DMS153 treated with DMSO at 0.1 percent for 48 hours (cell line): ENCODE data around the gene P3H2.

Source experiments
- DNase-seq: peaks from one replicate; lab custom pipeline; 2025; ENCODE audit not compliant: unreplicated experiment; lab: John Stamatoyannopoulos, UW

Gene P3H2

GRCh38 chr3:190018460-190018859, 102.2 kb downstream of the P3H2 start:
- no peak for DNase-seq

- no peak for DNase-seq
Observed at GRCh38 chr3:190017521-190018288, 103.0 kb downstream of the P3H2 start.

GRCh38 chr3:190016966-190017365, 103.7 kb downstream of the P3H2 start:
- DNase-seq: no peak

GRCh38 chr3:190014940-190015339, 105.8 kb downstream of the P3H2 start:
- no peak for DNase-seq

- DNase-seq: no peak
Observed at GRCh38 chr3:190013943-190014924, 106.5 kb downstream of the P3H2 start.

GRCh38 chr3:190012784-190013183, 107.9 kb downstream of the P3H2 start:
- DNase-seq: no peak

GRCh38 chr3:190012314-190012782, 108.3 kb downstream of the P3H2 start:
- no peak for DNase-seq

- no peak for DNase-seq
Observed at GRCh38 chr3:190010486-190010885, 110.2 kb downstream of the P3H2 start.

- DNase-seq: no peak
Observed at GRCh38 chr3:190009614-190010013, 111.1 kb downstream of the P3H2 start.

GRCh38 chr3:190008432-190008831, 112.3 kb downstream of the P3H2 start:
- DNase-seq: no peak

- no peak for DNase-seq
Observed at GRCh38 chr3:190005343-190006113, 115.2 kb downstream of the P3H2 start.

- DNase-seq: no peak
Observed at GRCh38 chr3:190004656-190005055, 116.0 kb downstream of the P3H2 start.

- DNase-seq: no peak
Observed at GRCh38 chr3:190003681-190004123, 117.0 kb downstream of the P3H2 start.

- DNase-seq: no peak
Observed at GRCh38 chr3:190003068-190003467, 117.6 kb downstream of the P3H2 start.

- no peak for DNase-seq
Observed at GRCh38 chr3:190001426-190001825, 119.3 kb downstream of the P3H2 start.

GRCh38 chr3:190000861-190001196, 119.9 kb downstream of the P3H2 start:
- no peak for DNase-seq

GRCh38 chr3:190000187-190000860, 120.4 kb downstream of the P3H2 start:
- DNase-seq: no peak

GRCh38 chr3:189999718-190000117, 121.0 kb downstream of the P3H2 start:
- no peak for DNase-seq

GRCh38 chr3:189995129-189995528, 125.6 kb downstream of the P3H2 start:
- DNase-seq: no peak

GRCh38 chr3:189990826-189991225, 129.9 kb downstream of the P3H2 start:
- no peak for DNase-seq

GRCh38 chr3:189988854-189989253, 131.8 kb downstream of the P3H2 start:
- no peak for DNase-seq
